Coronary artery (tissue), 2 donors: ENCODE measurements around the gene RGS10.
A peak's percentile ranks its signal among the peaks of the same experiment; 100 is the strongest.

Experiments
- DNase-seq: peaks from one replicate; pipeline ENCODE4 v3.0.0-alpha.2; 2017; ENCODE audit warnings: low spot score
- H3K27ac ChIP-seq, 2 donors: fragments of 200-600 bp; sonication (generic); one replicate each; pipeline ENCODE4 v1.5.1; 2016 to 2019
- H3K4me3 ChIP-seq: fragments of 200-600 bp; sonication (generic); 2 replicates; pipeline ENCODE4 v1.5.1; 2016; ENCODE audit warnings: mild to moderate bottlenecking, moderate library complexity
- CTCF ChIP-seq: fragments of 200-600 bp; sonication (generic); IDR thresholded peaks from one replicate; pipeline ENCODE4 v1.5.1; 2019; ENCODE audit warnings: antibody characterized with exemption

RGS10 gene

GRCh38 chr10:119483001-119483400 is 59.5 kb downstream of the RGS10 start:
- Histone ChIP-seq H3K27ac (no peak overlapping the region), H3K4me3 (no peak overlapping the region)
- no peak for TF ChIP-seq CTCF
- no peak for DNase-seq

GRCh38 chr10:119481781-119482426 is 60.6 kb downstream of the RGS10 start:
- Histone ChIP-seq H3K4me3 (no peak overlapping the region), H3K27ac (no peak overlapping the region)
- TF ChIP-seq CTCF = no peak
- no peak for DNase-seq

GRCh38 chr10:119480667-119481066 is 61.9 kb downstream of the RGS10 start:
- no peak for TF ChIP-seq CTCF
- H3K4me3 ChIP-seq = no peak overlapping the region
- H3K27ac ChIP-seq = no peak overlapping the region
- no peak for DNase-seq

- H3K4me3 ChIP-seq = peak overlapping the region; percentile 6
- TF ChIP-seq CTCF = no peak
- no peak for DNase-seq
- no peak overlapping the region for H3K27ac ChIP-seq
Observed at GRCh38 chr10:119479532-119479931, 63.0 kb downstream of the RGS10 start.

GRCh38 chr10:119478811-119479341 is 63.6 kb downstream of the RGS10 start:
- H3K4me3 ChIP-seq = peak overlapping the region; percentile 6
- no peak for TF ChIP-seq CTCF
- no peak overlapping the region for H3K27ac ChIP-seq
- no peak for DNase-seq

- no peak for DNase-seq
- Histone ChIP-seq H3K27ac (no peak overlapping the region), H3K4me3 (no peak overlapping the region)
- no peak for TF ChIP-seq CTCF
Observed at GRCh38 chr10:119478111-119478802, 64.3 kb downstream of the RGS10 start.

- no peak overlapping the region for H3K4me3 ChIP-seq
- no peak for TF ChIP-seq CTCF
- DNase-seq = no peak
- H3K27ac ChIP-seq = no peak overlapping the region
Observed at GRCh38 chr10:119477444-119477843, 65.1 kb downstream of the RGS10 start.
